22Rv1 (cell line): ENCODE measurements around the gene TRAF7.

ENCODE experiments used
- ZFX ChIP-seq: fragments of 450-650 bp; IDR thresholded peaks from 2 replicates; pipeline ENCODE4 v1.6.1; 2017; ENCODE audit warnings: antibody characterized with exemption, borderline replicate concordance
- TF ChIP-seq, protein P1 (sequence below): fragments of 450-650 bp; IDR thresholded peaks from 2 replicates; pipeline ENCODE4 v1.5.1; 2017; ENCODE audit warnings: mild to moderate bottlenecking

GRCh38 chr16:2150418-2151187 is 5.0 kb upstream of the TRAF7 start:
- TF ChIP-seq, protein P1, sequence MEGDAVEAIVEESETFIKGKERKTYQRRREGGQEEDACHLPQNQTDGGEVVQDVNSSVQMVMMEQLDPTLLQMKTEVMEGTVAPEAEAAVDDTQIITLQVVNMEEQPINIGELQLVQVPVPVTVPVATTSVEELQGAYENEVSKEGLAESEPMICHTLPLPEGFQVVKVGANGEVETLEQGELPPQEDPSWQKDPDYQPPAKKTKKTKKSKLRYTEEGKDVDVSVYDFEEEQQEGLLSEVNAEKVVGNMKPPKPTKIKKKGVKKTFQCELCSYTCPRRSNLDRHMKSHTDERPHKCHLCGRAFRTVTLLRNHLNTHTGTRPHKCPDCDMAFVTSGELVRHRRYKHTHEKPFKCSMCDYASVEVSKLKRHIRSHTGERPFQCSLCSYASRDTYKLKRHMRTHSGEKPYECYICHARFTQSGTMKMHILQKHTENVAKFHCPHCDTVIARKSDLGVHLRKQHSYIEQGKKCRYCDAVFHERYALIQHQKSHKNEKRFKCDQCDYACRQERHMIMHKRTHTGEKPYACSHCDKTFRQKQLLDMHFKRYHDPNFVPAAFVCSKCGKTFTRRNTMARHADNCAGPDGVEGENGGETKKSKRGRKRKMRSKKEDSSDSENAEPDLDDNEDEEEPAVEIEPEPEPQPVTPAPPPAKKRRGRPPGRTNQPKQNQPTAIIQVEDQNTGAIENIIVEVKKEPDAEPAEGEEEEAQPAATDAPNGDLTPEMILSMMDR = no peak
- TF ChIP-seq ZFX = no peak
